ENCODE data around the gene OIP5.
"Not testable (repeated sequence)": the region's sequence is repeated elsewhere in the genome, so short reads cannot be mapped to it uniquely, and the experiment has no call there.

OIP5 gene

DNA sequence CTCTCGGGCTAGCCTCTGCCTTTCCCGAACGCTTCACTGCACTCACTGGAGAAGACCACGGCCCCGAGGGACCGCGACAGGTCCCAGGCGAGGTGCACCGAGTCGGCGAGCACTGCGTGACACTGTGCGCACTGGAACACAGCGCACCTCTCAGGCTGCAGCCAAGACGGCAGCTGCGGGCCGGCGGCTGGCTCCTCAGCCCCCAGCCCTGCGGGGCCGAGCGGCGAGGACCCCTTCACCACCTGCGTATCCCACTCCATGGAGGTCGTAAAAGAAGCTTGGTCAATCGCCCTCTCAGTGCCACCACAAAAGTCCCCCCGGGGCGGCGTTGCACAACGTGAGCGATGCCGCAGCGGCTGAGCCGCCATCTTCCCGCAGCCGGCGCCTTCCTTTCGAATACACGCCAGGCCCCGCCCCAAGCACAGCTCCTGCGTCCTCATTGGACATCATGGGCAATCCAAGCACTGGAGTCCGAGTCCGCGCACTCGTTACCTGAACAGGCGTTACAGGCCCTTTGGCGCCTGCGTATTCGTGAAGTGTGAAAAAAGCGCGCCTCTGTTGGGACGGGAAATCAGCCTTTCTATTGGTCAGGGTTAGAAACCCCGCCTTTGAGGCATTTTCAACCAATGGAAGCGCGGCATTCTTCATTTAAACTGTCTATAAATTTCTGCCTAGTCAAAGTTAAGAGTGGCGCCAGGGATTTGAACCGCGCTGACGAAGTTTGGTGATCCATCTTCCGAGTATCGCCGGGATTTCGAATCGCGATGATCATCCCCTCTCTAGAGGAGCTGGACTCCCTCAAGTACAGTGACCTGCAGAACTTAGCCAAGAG is at the start of gene OIP5, which contains the start of gene NUSAP1:
Gene OIP5 (minus strand): TSS at position 398 of the 832 bp plus-strand sequence. CDS start 30 bp downstream, at position 368.
Gene NUSAP1 (plus strand): TSS at position 688 of the 832 bp plus-strand sequence. CDS start 77 bp downstream, at position 765.
- peak; percentile 99 for DNase-seq

DNA sequence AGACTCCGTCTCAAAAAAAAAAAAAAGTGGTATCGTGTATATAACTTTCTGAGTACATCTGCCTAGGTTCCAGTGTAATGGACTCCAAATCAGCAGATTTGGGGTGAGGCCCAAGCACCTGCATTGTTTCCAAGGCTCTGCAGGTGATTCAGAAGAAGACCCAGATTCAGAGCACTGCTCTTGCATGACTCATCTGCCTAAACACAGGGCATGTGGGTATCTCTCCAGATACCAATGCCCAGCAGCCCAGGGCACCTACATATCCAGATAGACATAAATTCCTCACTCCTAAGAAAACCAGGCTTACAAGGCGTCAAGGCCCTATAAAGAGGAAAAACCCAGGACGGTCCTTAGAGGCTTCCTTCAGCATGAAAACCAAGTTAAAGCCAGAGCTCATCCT is 45.6 kb upstream of the OIP5 start:
- no peak for DNase-seq

DNA sequence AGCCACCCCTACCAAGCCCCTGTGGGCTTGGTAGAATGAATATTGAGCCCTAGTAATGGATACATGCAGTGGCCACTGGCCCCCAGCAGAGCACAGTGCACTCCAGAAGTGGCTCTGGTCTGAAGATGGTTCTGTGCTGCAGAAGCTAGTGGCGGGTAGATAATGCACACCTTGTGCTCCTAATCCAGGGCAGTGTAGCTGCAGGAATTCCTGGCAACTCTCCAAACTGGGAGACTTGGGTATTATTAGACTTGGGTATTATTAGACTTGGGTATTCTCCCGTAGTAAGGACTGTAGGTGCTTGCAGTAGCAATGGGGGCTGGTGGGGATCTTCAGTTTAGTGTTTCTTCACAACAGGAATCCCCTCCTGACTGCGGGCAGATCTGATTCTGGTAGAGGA is 35.0 kb upstream of the OIP5 start:
- DNase-seq: no peak

DNA sequence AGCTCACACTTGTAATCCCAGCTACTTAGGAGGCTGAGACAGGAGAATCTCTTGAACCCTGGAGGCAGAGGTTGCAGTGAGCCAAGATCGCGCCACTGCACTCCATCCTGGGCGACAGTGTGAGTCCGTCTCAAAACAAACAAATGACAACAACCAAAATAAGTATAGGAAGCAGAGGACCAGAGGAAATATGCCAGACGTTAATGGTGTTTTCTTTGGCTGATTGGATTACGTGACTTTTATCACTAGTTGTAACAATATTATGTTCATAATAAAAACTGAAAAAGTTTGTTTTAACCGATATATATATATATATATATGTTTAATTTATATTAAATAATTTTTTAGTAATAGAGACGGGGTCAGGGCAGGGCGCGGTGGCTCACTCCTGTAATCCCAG is 22.0 kb upstream of the OIP5 start:
- DNase-seq: no peak

DNA sequence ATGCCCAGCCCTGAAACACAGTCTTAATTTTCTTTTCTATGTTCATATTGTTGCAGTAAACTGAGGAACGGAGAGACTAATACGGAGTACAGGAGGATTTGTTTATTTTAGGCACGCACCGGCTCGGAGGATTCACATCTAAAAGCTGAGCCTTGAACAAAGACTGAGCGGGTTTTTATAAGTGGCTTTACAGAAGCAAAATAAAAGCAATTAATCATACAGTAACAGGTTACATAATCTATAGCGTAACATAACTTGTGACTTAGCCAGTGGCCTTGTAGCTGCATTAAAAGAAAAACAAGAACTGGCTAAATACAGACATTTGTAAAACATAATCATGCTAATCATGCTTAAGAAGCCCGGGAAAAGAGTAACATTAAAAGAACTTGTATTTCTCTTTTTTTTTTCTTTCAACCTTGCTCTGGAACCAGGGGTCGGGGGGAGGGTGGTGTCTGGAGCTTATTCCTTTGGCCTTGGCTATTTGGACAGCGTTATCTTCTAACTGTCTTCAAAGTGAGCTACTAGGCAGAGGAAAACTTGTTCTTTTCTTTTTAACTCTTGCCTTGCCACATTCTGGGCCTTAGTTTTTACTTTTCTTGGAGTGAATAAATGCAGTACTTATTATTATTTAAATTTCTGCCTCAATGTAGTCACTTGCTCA is 17.8 kb upstream of the OIP5 start:
- DNase-seq: no peak

DNA sequence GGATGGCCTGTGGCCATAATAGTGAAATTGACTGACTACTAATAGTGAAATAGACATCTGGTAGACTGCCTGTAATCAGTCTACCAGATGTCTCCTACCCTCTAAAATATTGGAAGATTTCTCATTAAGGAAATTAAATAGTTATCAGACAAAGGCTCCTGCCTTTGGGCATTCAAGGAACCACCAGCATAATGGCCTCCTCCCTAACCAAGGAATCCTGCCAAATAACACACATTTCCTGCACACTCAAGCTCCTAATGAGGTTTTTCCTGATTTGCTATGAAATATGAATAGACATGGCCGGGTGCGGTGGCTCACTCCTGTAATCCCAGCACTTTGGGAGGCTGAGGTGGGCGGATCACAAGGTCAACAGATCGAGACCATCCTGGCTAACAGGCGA is 14.8 kb upstream of the OIP5 start:
- DNase-seq: no peak

DNA sequence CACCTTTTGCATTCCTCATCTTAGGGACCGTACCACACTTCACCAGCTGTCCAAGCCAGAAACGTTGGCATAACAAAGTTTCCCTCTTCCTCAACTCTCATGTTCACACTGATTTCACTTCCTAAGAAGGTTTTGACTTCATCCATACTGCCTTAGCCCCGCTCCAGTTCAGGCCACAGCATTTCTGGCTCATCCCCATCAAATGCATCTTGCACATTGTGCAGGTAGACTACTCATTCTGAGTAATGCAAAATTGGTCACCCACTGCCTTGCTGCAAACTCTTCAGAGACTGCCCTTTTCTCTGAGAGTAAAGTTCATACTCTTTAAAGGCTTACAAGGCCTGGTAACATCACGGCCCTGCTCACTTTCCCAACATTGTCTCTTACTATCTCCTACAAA is 9.1 kb upstream of the OIP5 start:
- DNase-seq: no peak

DNA sequence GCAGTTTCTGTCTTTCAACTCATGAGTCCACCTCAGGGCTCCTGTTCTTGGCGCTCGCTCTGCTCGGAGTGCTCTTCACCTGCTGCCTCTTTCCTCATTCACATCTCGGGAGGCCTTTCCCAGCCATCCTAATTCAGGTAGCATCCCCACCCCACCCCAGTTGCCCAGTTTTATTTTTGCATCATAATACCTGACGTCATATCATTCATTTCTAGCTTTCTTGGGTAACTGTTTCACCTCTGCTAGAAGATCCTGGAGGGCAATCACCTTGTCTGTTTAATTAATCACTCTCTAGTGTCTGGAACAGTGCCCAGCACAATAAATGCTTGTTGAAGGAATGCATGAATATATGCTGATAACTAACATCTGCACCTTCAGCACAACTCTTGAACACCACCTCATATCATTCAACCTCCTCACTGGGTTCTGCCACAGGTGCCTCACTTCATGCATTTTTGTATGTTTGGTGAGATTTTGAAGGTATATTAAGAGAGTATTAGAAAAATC is 7.9 kb upstream of the OIP5 start:
- DNase-seq: no peak

DNA sequence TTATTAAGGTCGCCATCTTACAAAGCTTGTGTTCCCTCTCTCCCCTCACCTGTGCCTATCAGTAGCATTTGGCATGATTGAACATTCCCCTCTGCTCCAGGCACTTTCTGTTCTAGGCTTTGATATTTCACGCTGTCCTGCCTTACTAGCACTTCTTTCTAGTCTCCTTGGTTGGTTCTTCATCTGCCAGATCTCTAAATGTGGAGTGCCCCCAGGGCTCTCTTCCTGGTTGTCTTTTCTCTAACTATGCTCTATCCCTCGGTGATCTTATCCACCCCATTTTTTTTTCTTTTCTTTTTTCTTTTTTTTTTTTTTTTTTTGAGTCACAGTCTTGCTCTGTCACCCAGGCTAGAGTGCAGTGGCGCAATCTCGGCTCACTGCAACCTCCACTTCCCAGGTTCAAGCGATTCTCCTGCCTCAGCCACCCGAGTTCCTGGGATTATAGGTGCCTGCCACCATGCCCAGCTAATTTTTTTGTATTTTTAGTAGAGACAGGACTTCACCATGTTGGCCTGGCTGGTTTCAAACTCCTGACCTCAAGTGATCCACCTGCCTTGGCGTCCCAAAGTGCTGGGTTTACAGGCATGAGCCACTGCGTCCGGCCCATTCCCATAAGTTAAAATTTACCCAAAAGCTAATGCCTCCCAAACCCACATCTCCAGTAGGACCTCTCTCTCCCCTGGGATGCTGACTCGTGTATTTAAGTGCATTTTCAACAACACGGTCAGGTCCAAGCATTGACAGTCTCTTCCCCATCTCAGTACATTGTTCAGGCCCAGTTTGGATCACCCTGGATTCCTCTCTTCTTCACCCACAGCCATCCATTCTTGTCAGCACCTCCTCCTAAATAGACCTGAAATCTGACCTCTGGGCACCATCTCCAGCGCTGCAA is 5.5 kb upstream of the OIP5 start:
- no peak for DNase-seq

DNA sequence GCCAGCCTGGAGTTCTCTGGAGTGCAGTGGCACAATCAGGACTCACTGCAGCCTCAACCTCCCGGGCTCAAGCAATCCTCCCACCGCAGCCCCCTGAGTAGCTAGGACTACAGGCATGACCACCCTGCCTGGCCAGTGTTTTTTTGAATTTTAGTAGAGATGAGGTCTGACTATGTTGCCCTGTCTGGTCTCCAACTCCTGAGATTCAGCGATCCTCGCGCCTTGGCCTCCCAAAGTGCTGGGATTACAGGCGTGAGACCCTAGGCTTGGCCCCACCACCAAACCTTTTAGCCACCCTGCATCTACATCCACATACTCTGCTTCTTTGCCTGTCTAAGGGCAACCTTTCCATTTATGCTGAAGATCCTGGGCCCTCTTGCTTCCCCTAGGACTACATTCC is 4.7 kb upstream of the OIP5 start:
- no peak for DNase-seq

DNA sequence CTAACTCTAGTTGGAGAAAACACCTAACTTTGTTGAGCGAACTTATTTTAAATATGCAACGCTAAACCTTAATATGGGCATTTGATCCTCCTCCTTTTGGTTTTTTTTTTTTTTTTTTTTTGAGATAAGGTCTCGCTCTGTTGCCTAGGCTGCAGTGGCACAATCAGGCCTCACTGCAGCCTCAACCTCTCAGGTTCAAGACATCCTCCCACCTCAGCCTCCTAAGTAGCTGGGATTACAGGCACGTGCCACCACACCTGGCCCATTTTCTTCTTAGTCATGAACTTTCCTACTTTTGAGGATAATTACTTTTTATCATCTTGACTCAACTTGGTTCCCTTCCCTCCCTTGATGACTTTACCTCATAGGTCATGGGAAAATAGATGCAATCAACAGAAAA is 4.2 kb upstream of the OIP5 start:
- no peak for DNase-seq

DNA sequence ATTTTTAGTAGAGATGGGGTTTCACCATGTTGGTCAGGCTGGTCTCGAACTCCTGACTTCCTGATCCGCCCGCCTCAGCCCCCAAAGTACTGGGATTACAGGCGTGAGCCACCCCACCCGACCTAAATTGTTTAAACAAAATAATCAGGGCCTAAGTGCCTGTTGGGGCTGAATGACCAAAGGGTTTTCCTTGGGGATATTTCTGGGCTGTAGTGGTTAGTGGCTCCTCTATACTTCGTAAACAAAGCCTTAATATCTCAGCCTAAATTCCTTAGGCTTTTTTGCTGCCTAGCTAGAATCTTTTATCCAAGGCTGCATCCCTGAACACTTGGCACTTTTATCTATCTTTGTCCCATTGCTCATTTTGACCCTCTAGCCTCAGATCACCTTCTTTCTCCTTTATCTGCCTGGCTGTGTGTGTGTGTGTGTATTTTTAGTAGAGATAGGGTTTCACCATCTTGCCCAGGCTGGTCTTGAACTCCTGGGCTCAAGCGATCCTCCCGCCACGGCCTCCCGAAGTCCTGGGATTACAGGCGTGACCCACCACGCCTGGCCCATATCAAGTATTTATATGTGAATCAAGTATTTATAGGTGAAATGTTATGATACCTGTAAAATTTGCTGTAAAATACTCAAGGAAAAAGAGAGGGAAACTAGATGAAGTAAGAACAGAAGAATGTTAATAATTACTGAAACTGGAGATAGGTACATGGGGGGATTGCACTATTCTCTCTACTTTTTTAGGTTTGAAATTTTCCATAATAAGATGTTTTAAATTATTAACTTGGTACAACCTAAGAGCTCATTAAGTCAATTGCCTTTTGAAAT is 2.1 kb upstream of the OIP5 start:
- DNase-seq: no peak

DNA sequence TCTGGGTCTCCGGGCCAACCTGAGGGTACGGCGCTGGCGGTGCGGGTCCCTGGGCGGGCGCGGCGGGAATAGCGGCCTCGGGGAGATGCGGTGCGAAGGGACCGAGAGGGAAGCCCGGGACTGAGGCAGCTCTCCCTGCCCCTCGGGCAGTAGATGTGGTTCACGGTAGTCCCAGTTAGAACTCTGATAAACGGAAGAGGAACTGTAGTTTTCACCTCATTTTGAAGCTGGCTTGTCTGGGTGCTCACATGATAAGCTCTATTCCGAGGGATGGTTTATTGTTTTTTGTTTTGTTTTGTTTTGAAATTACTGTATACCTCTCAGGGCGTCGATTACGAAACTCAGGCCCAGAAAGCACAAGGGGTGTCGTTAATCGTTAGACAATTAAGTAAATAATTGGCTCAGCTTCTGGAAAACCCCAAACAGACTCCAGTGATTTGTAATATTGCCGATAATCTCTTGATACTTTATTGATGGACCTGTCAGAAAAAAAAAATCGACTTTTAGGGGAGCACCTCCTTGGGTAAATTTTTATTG is 703 bp upstream of the OIP5 start:
- DNase-seq: no peak

DNA sequence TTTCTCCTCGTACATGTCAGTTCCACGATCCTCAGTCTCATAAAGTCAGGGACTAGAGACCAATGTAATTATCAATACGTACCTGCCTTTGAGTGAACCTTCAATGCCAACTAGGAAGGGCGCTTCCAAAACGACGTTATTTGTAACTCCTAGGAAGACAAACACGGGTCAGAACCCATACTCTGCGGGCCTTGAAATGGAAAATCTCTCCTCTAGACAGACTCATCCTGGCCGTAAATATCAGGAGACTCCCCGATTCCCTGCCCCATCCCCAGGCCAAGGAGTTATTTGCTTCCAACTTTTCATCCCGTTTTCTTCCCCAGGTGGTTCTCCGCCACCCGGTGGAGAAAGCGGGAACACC is 578 bp downstream of the OIP5 start:
- no peak for DNase-seq

DNA sequence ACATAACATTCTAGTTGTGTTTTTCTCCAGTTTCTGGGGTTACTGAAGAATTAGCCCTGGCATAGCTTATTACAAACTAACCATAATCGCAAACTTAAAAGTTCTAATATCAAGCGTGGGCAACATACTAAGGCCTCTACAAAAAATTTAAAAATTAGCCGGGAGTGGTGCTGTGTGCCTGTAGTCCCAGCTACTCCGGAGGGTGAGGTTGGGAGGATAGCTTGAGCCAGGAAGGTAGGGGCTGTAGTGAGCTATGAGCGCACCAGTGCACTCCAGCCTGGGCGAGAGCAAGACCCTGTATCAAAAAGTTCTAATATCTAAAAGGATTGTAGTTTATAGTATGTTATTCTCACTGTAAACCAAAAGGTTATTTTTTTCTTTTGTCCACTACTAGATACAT is 1.1 kb downstream of the OIP5 start:
- no peak for DNase-seq

DNA sequence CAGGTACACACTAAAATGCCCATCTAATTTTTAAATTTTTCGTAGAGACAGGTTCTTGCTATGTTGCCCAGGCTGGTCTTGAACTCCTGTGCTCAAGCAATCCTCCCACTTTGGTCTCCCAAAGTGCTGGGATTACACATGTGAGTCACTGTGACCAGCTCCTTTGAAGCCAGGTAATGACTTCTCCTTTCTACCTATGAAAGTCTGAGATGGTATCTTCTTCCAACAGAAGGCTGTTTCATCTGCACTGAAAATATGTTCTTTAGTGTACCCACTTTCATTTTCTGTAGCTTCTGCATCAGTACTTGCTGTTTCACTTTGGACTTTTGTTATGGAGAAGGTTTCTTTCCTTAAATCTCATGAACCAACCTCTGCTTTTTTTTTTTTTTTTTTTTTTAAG is 8.8 kb downstream of the OIP5 start:
- no peak for DNase-seq

DNA sequence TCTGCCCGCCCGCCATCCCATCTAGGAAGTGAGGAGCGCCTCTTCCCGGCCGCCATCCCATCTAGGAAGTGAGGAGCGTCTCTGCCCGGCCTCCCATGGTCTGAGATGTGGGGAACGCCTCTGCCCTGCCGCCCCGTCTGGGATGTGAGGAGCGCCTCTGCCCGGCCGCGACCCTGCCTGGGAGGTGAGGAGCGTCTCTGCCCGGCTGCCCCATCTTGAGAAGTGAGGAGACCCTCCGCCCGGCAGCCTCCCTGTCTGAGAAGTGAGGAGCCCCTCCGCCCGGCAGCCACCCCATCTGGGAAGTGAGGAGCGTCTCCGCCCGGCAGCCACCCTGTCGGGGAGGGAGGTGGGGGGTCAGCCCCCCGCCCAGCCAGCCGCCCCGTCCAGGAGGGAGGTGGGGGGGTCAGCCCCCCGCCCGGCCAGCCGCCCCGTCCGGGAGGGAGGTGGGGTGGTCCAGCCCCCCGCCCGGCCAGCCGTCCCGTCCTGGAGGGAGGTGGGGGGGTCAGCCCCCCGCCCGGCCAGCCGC is 11.5 kb downstream of the OIP5 start:
- not testable (repeated sequence) for DNase-seq

DNA sequence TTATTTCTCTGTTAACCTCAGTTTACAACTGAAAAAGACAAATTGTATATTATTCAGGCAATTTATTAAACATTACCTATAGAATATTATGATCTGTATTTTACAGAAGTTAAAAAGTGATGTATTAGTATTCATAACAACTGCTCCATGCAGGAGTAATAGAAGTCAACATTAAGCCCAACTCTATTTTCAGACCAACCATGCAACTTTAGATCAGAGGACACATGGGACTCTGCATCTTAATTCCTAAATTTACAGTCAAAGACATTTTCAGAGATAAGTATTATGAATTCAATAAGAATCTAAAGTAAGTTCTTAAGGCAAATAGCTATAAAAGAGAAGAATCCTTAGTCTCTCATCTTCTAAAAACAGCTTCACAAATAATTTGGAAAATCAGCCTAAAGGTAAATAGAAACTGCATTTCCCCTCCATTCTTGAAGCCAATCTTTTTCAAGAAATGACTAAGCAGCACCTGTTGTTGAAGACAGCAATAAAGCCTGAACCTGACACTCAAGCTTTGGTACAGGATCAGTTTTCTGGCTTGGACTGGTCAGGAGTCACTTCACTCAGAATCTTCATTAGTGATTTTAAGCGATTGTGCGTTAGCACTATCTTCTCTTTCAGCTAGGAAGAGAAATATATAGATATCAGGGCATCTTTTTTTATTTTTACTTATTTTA is 23.0 kb downstream of the OIP5 start:
- DNase-seq: no peak

DNA sequence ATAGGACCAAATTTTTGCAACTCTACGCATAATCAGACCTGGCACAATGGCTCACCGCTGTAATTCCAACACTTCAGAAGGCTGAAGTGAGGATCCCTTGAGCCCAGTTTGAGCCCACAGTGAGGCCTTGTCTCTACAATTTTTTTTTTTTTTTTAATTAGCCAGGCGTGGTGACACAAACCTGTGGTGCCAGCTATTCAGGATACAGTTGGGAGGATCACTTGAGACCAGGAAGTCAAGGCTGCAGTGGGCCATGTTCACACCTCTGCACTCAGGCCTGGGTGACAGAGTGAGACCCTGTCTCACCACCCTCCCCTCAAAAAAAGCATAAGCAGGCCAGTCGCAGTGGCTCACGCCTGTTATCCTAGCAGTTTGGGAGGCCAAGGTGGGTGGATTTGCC is 24.7 kb downstream of the OIP5 start:
- DNase-seq: no peak

DNA sequence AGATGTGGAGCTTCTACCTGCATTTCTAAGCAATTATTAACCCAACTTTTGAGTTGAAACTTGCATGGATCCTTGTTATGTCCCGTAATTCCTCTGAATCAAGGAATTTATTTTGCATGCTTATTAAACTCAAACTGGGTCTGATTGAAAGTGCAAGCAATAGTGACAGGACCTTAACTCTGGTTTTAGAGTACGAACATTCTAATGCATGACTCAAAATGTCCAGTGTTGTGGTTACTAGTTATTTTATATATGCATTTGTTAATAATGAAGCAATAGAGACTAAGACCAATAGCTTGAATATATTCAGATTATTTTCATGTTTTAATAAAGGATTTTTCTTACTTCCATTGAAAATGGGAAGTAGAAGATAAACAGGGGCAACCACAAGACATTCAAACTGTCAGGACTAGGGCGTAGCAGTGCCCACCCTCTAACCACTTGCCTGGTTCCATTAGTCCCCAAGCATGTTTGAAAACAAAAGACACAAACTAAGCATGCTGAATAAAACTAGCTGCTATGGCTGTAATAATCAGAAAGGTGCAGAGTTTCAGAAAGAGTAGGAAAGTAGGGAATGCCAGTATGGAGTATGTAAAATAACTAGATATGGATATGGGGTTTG is 28.1 kb downstream of the OIP5 start:
- no peak for DNase-seq

DNA sequence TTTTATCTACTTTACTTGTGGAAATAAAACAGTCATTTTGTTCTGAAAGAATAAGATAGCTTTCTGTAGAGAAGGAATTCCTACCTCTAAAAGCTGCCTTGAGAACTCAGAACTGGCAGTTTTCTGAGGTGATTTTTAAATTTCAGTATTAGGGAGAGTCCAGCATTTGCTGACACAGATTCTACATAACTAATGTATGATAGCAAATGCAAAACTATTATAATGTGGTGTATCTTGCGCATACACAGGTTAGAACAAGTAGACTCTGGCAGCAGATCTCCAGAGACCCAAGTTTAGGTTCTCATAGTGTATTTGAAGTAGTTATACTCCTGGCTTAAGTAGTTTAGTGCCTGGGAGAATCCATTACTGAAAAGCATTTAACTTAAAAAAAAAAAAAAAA is 30.8 kb downstream of the OIP5 start:
- DNase-seq: no peak
